HG02938 (cell line): ENCODE results near the gene CD33.
"Not testable (repeated sequence)": the region's sequence is repeated elsewhere in the genome, so short reads cannot be mapped to it uniquely, and the experiment has no call there.

Experiments
- ATAC-seq: cut with Tn5 transposase; IDR thresholded peaks from one replicate; pipeline ENCODE4 v1.9.1; 2021; ENCODE audit warnings: mild to moderate bottlenecking, moderate library complexity; ENCODE audit not compliant: unreplicated experiment

The CD33 gene

DNA sequence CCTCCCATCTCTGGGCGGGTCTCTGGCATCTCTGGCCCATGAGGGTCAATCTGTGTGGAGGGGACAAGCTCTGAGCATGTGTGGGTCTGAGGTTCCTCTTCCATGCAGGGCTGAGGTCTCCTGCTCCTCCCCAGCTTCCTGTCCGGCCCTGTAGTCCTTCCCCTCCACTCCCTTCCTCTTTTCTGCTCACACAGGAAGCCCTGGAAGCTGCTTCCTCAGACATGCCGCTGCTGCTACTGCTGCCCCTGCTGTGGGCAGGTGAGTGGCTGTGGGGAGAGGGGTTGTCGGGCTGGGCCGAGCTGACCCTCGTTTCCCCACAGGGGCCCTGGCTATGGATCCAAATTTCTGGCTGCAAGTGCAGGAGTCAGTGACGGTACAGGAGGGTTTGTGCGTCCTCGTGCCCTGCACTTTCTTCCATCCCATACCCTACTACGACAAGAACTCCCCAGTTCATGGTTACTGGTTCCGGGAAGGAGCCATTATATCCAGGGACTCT, at the start of gene CD33:
Gene CD33 (plus strand): TSS at position 183 of the 496 bp plus-strand sequence. CDS start 39 bp downstream, at position 222.
- ATAC-seq, result not testable (repeated sequence)

DNA sequence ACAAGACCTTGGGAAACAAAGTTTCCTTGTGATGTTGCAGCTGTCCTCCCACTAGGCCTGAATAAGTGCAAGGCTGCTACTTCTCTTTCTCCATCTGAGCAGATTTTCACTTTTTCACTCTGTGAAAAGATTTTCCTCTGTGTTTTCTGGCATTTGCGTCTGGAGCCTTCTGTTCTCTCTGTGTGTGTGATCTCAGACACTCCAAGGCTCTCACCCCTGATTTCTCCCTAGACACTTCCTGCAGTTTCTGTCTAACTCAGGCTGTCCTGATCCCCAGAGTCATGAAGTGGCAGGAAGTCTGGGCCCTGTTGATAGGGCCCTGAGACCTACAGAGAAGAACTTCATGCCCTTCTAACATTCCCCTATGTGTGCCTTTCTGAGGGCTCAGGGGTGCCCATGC, 45.6 kb upstream of the CD33 start:
- no peak for ATAC-seq

DNA sequence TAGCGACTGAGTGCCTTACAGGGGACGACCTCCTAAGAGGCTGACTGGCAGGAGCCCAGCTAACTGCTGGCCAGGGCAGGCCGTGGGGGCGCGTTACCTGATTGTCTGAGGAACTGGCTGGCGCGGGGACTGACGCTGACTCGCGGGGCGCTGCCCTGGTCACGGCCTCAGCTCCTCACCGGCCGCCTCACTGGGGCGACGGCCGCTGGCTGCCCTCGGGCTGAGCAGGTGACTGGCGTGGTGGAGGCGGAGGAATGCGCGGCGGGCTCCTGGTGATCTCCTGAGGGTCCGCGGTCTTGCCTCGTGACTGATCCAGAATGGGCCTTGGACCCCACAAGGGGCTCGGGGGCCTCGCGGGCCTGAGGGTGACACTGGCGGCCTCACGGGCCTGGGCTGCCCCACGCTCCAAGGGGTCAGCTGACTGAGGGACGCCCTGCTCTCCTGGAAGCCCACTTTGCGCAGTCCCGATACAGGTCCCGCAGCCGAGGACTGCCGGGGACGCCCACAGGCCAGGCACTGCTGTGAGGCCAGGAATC, 43.4 kb upstream of the CD33 start:
- no peak for ATAC-seq

DNA sequence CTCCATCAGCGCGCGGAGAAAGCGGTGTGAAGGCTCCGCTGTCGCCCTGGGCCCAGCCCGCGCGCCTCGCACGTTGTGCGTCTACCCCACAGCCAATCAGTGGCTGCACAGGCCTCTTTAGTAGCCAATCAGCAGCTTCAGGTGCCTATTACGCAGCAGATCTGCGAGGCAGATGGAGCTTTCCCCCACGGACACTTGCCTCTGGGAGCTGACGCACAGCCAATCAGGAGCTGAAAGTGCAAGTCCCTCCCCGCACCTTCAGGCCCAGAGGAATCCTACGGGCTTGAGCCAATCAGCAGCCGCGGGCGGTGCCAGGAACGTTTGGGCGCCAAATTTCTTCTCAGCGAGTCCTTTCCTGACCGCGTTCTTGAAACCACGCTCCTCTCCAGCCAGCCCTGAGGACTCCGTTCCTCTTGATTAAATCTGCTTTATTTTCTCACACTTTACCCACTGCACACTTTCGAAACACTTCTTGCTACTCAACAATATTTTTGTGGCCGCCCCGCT, 42.9 kb upstream of the CD33 start:
- ATAC-seq, result no peak

DNA sequence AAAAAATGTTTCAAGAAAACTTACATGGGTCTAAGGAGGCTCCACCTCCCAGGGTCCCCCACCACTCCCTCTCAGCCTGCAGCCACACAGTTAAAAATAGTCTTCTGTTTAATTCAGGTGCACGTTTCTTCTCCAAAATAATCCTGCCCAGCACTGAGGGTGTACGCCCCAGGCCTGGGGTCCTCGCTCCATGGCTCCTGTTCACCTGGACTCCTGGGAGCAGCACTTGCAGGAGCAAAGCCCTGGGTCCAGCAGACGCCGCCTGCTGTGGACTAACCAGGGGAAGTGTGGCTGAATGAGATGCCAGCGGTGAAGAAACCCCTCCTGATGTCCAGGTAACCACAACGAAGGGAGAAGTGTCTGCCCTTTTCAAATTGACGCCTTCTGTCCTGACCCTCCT, 41.3 kb upstream of the CD33 start:
- no peak for ATAC-seq

DNA sequence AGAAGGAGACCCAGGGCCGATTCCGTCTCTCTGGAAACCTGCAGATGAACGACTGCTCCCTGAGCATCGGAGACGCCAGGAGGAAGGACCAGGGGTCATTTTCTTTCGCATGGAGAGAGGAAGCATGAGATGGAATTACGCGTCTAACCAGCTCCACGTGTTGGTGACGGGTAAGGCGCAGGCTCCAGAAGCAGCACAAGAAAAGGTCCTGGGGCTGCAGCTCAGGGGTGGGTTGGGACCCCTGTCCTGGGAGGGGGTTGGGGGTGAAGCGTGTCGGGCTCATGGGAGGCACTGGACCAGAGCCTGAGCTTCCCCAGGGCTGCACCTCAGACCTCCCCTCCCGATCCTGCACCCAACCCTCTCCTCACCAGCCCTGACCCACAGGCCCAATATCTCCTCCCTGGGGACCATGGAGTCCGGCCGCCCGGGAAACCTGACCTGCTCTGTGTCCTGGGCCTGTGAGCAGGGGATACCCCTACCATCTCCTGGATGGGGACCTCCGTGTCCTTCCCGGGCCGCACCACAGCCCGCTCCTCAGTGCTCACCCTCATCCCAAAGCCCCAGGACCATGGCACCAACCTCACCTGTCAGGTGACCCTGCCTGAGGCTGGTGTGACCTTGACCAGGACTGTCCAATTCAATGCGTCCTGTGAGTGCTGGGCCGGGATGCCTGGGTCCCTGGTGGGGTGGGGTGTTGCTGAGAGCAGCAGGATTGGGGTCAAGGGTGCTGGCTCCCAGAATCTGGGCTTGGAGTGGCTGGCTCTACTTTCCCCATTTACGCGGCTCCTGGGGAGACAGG, 39.6 kb upstream of the CD33 start:
- ATAC-seq, result no peak

DNA sequence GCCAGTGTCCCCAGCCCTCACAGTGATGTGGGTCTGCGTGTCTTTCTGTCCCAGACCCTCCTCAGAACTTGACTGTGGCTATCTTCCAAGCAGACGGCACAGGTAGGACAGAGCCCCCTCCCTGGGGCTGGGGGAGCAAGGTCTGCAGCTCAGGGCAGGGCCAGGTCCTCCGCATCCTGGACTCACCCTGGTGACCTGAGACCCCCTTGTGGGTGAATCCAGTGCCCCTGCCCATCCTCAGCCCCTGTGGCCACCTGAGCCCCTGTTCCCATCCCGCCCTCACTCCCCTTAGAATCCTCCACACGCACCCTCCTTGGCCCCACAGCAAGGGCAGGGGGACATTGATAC, 39.0 kb upstream of the CD33 start:
- no peak for ATAC-seq

DNA sequence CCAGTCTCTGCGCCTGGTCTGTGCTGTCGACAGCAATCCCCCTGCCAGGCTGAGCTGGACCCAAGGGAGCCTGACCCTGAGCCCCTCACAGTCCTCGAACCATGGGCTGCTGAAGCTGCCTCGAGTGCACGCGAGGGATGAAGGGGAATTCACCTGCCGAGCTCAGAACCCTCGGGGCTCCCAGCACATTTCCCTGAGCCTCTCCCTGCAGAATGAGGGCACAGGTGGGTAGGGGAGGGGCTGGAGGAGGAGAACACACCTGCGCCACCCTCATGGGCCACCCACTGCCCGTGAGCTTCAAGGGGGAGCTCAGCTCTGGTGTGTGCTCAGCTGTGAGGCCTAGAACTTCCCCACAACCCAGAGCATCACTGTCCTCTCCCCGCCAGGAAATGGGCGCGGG, 38.6 kb upstream of the CD33 start:
- ATAC-seq, result no peak

DNA sequence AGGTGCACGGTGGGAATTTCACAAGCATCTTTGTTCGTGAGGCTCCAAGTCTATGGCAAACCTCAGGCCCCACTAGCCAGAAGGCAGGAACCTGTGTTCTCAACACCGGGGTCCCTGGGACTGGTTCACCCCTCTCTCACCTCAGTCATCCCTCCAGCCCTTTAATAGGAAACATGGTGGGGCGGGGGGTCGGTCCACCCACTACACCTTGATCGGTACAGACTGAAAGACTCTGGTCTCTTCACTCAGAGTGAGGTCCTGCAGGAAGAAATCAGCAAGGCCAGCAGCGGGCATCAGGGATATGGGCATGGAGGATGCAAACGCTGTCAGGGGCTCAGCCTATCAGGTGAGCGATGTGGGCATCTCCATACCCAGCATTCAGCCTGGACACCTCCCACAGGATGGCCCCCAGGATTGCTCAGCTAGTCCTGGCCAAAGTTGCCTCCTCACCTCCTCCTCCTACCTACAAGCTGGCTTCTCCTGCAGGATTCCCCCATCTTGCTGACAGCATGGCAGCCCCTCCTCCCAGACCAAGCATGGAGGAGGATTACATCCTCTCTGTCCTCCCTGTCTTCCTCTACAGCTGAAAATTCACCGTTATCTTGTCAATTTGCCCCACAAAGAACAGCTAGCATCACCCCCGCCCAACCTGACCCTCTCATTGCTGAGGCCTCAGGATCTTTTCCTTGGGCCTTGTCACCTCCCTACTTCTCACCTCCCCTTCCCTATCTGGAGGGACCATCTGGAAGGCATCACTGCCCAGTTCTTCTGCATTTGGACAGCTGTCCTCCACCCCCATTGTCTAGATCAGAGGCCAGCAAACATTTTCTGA, 37.3 kb upstream of the CD33 start:
- no peak for ATAC-seq

DNA sequence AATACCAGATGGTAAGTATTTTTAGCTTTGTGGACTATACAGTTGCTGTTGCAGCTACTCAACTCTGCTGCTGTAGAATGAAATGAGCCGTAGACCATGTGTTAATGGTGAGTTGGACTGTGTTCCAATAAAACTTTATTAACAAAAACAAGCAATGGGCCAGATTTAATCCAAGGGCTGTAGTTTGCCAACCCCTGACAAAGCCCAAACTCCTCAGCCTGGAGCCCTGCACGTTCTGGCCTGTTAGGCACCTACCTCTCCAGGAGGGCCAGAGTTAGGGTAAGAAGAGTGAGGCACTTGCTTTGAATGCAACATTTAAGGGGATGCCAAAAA, 36.7 kb upstream of the CD33 start:
- no peak for ATAC-seq

DNA sequence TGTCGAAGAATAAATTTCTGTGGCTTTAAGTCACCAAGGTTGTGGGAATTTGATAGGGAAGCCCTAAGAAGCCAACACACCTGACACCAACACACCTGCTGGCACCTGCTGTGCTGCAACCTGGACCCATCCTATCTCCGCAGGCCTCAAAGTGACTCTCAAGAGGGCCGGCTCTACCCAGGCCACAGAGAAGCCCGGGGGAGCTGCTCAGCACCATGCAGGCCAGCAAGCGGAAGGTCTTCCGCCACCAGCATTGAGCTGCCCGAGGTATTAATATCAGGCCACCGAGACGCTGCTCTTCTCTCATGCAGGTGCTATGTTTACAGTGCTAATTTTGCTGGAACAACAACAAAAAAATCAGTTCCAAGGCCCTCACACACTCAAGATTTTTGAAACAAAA, 32.2 kb upstream of the CD33 start:
- no peak for ATAC-seq

DNA sequence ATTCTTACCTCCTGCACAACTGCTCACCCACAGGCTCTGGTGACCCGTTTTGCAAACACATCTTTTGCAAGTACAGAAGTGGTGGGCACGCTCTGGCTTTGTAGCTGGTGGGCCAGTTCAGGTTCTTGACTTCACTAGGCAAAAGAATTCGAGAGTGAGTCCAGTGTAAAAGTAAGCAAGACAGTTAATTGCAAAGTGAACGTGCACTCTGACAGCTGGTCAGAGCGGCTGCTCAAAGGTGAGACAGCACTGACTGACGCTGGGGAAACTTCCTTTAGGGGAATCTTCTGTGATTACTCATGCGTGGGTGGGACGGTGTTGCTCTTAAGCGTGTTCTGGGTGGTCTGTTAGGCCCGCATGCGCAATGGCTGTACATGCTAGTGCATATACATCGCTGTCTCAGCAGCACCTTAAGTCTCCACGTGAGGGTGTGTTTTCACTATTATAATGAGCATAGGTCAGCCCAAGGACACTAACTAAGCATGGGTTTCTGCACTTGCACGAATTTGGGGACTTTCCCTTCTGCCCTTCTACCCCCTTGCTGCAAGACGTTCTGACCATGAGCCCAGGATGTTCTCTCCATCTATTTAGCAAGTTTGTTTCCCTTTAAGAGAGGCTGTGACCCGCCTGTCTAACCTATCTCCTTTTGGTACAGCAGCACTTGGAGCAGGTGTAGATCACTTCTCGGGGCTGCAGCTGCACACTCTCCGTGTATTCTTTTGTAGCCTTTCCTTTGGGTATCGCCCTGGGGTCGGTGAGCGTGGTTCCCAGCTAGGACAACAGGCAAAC, 30.2 kb upstream of the CD33 start:
- ATAC-seq, result no peak

DNA sequence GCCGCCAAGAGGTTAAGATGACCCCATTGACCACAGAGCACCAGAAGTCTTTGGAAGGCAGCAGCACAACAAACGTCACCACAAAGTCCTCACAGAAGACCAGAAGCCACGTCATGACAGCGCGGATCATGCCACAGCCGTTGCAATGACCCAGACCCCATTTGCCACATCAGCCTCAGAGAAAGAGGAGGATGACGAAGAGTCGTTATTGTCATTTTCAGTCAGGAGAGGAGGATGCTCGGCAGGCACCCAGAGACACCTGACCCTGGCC, 29.6 kb upstream of the CD33 start:
- no peak for ATAC-seq

DNA sequence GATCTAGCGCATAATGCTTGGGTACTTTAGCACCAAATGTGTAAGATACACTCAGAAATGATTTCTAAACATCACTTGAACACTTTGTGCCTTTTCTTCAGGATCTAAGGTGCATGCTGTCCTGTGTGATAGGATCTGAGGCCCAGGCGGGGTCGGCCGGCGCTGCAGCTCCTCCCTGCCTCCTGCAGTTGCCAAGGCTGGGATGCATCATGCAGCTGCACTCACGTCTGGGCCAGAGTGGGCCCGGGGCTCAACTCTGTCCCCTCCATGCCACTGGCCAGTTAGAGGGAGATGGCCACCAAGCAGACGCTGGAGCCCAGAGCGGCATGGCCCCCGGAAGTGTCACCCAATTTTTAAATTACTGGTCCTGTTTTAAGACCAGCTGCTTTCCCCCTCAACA, 29.3 kb upstream of the CD33 start:
- ATAC-seq, result no peak

DNA sequence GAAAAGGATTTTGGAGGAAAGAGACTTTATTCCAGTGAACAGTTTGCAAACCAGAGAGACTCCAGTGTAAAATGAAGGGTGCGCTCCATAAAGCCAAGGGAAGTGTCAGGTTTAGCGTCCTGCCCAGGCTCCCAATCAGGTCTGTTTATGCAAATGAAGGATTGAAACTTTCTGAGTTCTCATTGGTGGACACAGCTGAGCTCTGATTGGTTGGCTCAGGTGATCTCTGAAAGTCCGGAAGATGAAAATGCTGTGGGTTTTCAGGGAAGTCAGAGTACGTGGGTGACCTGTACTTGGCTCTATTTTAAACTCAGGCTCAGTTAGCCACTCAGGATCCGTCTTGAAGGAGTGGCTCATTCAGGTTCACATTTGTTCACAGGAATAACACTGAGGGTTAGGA, 28.7 kb upstream of the CD33 start:
- no peak for ATAC-seq

DNA sequence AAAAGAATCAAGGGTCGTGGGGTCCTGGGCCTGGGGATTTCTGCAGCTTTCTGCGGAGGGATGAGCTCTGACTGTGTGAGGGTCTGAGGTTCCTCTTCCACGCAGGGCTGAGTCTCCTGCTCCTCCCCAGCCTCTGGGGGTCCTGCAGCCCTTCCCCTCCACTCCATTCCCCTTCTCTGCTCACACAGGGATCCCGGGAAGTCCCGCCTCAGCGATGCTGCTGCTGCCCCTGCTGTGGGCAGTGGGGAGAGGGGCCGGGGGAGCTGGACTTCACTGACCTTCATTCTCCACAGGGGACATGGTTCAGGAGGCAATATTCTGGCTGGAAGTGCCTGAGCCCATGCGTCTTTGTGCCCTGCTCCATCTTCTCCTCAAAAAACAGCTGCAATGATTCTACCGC, 26.2 kb upstream of the CD33 start:
- no peak for ATAC-seq

DNA sequence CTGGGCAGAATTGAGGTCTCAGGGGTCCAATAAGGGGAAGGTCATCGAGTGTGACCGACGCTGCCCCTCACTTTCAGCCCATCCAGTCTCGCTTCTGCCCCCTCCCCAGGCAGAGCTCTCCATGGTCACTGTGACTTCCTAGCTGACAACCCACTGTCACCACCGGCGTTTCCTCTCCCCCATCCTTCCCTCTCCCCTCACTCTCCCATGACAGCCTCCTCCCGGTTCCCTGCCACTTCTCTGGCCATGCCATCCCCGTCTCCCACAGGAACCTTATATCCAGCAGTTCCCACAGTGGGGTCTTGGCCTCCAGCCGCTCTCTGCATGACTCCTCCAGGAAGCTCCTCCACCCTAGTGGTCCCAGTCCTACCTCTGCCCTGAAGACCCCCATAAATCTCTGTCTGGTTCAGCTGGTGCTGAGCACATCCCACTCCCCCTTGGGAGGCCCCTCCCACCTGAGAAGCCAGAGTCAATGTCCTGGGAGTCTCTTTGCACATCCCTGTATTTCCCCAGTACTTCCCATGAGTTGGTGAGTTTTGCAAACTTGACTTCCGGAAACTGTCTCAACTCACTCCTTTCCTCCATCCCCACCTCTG, 24.7 kb upstream of the CD33 start:
- no peak for ATAC-seq

DNA sequence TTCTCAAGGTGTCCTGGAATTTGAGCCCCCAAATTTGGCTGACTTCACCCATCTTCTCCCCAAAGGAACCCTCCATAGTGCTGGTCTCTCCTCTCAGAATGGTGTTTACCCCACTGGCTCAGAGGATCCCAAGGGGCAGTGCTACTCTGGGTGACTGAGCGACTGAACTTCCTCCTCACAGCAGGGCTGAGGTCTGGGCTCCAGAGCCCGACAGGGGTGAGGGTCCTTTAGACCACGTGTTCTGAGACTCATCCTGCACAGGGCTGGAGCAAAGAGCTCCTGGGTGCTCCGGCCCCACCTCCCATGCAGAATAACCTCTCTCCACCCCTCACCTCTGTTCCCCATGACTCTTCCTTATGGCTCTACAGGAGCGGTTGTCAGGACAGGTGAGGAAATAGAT, 23.2 kb upstream of the CD33 start:
- ATAC-seq, result no peak

DNA sequence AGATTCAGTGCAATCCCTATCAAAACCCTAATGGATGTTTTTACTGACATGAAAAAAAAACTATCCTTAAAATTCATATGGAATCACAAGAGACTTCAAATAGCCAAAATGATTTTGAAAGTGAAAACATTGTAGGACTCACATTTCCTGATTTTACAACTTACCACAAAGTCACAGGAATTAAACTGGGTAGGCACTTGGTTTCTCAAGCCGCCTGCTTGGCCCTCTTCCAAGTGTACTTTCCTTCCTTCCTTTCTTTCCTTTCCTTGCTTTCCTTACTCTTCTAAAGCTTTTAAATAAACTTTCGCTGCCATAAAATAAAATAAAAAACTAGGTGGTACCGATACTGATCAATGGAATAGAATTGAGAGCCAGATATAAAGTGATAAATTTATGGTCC, 21.0 kb upstream of the CD33 start:
- no peak for ATAC-seq

DNA sequence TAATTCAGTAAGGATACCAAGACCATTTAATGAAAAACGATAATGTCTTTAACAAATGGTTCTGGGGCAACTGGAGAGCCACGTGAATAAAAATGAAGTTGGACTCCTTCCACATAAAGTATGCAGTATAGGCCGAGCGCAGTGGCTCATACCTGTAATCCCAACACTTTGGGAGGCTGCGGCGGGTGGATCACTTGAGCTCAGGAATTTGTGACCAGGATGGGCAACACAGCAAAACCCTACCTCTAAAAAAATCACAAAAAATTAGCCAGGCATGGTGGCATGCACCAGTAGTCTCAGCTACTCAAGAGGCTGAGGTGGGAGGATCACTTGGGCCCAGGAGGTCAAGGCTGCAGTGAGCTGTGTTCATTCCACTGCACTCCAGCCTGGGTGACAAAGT, 20.6 kb upstream of the CD33 start:
- no peak for ATAC-seq

DNA sequence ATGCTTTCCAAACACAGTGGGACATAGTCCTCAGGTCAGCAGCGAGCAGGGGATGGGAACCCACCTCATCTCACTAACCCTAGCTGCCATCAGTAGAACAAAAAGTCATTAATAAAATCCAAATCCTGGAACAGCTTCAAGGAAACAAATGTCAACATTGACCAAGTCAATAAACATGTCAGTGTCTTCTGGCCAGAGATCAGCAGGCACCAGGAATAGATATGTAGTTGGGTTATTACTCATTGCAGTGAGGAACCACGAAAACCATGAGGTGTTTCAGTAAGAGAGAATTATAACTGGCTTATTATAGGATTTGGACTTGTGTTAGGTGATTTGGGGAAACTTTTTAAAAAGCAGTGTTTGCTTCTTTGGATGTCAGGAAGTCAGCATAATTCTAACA, 17.1 kb upstream of the CD33 start:
- ATAC-seq, result no peak
